A549 (cell line): ENCODE results near the gene TICAM1. TPM values are rescaled to one million over a fixed set of nuclear protein-coding genes. Genes with fewer than 3 reads are reported as not detected.
"Not testable (repeated sequence)": the region's sequence is repeated elsewhere in the genome, so short reads cannot be mapped to it uniquely, and the experiment has no call there.

Source experiments
- ATAC-seq, 2 experiments: fragments of 200-7000 bp in 1 of 2; fragments of >200 bp in 1 of 2; cut with Nextera tagmentation in 1 of 2; cut with Tn5 transposase in 1 of 2; 3 replicates each; pipeline versions ENCODE4 v1.8.0 to v1.9.1; 2018 to 2020; ENCODE audit warnings: mild to moderate bottlenecking in 1 of 2, moderate library complexity in 1 of 2
- CTCF ChIA-PET: fragments of 300-600 bp; sonication (Branson Sonifier 250); formaldehyde crosslinking; extraction: SDS; loops from one replicate; lab custom pipeline; 2021; ENCODE audit warnings: antibody characterized with exemption, inconsistent platforms; lab: Yijun Ruan, JAX
- POLR2A ChIA-PET: fragments of 350-600 bp; formaldehyde crosslinking; extraction: SDS; loops from one replicate; lab custom pipeline; 2021; ENCODE audit warnings: antibody characterized with exemption, inconsistent platforms; lab: Yijun Ruan, JAX
- DNase-seq, 2 experiments: peaks; one replicate each; pipeline versions ENCODE4 v3.0.0 to v3.0.0-alpha.2; 2011 to 2016; ENCODE audit warnings: low read depth in 1 of 2, low spot score in 1 of 2
- FAIRE-seq: peaks from 2 replicates; lab custom pipeline; 2011; peaks lifted over from hg19 to GRCh38; lab: Jason Lieb, UNC
- H3K27ac ChIP-seq, 2 experiments: fragments of >200 bp; sonication (Bioruptor Twin); formaldehyde crosslinking; 3 replicates each; pipeline ENCODE4 v1.5.1; 2016 to 2017
- H3K4me1 ChIP-seq: fragments of >200 bp; sonication (Bioruptor Twin); formaldehyde crosslinking; 3 replicates; pipeline ENCODE4 v1.6.1; 2016
- H3K4me2 ChIP-seq: fragments of >200 bp; sonication (Bioruptor Twin); formaldehyde crosslinking; 3 replicates; pipeline ENCODE4 v1.6.1; 2016
- H3K4me3 ChIP-seq: fragments of >200 bp; sonication (Bioruptor Twin); formaldehyde crosslinking; 3 replicates; pipeline ENCODE4 v1.5.1; 2016
- H3K9me3 ChIP-seq: fragments of >200 bp; sonication (Bioruptor Twin); formaldehyde crosslinking; 3 replicates; pipeline ENCODE4 v1.6.1; 2016
- EHMT2 ChIP-seq: fragments of 200-600 bp; sonication (generic); IDR thresholded peaks from 2 replicates; pipeline ENCODE4 v1.6.1; 2016; ENCODE audit warnings: antibody characterized with exemption, low read depth, mild to moderate bottlenecking, moderate library complexity
- ELK1 ChIP-seq: fragments of 150-350 bp; IDR thresholded peaks from 2 replicates; pipeline ENCODE4 v1.6.1; 2014; ENCODE audit warnings: low read depth, mild to moderate bottlenecking, low read length
- FOSL2 ChIP-seq, 2 experiments: fragments of 450-650 bp in 1 of 2; fragments of >200 bp in 1 of 2; sonication (Bioruptor Twin) in 1 of 2; formaldehyde crosslinking; IDR thresholded peaks; 2 replicates each; pipeline versions ENCODE4 v1.5.0 to v1.6.1; 2016 to 2020; ENCODE audit warnings: mild to moderate bottlenecking in 1 of 2, moderate library complexity in 1 of 2
- FOXS1 ChIP-seq: fragments of 250-450 bp; sonication (Bioruptor Pico); IDR thresholded peaks from 2 replicates; pipeline ENCODE4 v1.5.0; 2020; ENCODE audit warnings: mild to moderate bottlenecking, moderate library complexity
- HMGXB4 ChIP-seq: fragments of 250-450 bp; sonication (Bioruptor Pico); IDR thresholded peaks from 2 replicates; pipeline ENCODE4 v1.5.0; 2021; ENCODE audit warnings: mild to moderate bottlenecking, moderate library complexity, borderline replicate concordance
- HOXA7 ChIP-seq: fragments of 250-450 bp; sonication (Bioruptor Pico); IDR thresholded peaks from 2 replicates; pipeline ENCODE4 v1.5.0; 2020; ENCODE audit warnings: mild to moderate bottlenecking, moderate library complexity
- HOXB5 ChIP-seq: fragments of 250-450 bp; sonication (Bioruptor Pico); IDR thresholded peaks from 2 replicates; pipeline ENCODE4 v1.5.0; 2020; ENCODE audit warnings: mild to moderate bottlenecking, moderate library complexity
- KDM1A ChIP-seq: fragments of 200-600 bp; sonication (generic); IDR thresholded peaks from 2 replicates; pipeline ENCODE4 v1.6.1; 2016; ENCODE audit warnings: low read depth, mild to moderate bottlenecking
- MAZ ChIP-seq: fragments of 150-350 bp; IDR thresholded peaks from 2 replicates; pipeline ENCODE4 v1.6.1; 2014; ENCODE audit warnings: antibody characterized with exemption, low read depth, low read length, borderline replicate concordance
- POLR2AphosphoS2 ChIP-seq: conservative IDR thresholded peaks from 2 replicates; pipeline ENCODE4 v1.6.1; 2012; ENCODE audit warnings: low read length, improper control_type of control experiment, inconsistent platforms
- RARB ChIP-seq: fragments of 250-450 bp; sonication (Bioruptor Pico); IDR thresholded peaks from 2 replicates; pipeline ENCODE4 v1.8.0; 2021; ENCODE audit warnings: mild to moderate bottlenecking, moderate library complexity
- REST ChIP-seq: fragments of 200-600 bp; sonication (generic); IDR thresholded peaks from 2 replicates; pipeline ENCODE4 v1.6.1; 2016; ENCODE audit warnings: antibody characterized with exemption, mild to moderate bottlenecking, moderate library complexity
- RFX5 ChIP-seq: fragments of 450-650 bp; IDR thresholded peaks from 2 replicates; pipeline ENCODE4 v1.7.1; 2014; ENCODE audit warnings: antibody characterized with exemption, mild to moderate bottlenecking, moderate library complexity
- SMC3 ChIP-seq: fragments of >200 bp; sonication (Bioruptor Twin); formaldehyde crosslinking; IDR thresholded peaks from 3 replicates; pipeline ENCODE4 v1.6.1; 2018; ENCODE audit warnings: inconsistent platforms
- SREBF2 ChIP-seq: fragments of 450-650 bp; IDR thresholded peaks from 2 replicates; pipeline ENCODE4 v1.6.1; 2014; ENCODE audit warnings: mild to moderate bottlenecking, moderate library complexity
- USF2 ChIP-seq: fragments of 450-650 bp; IDR thresholded peaks from 2 replicates; pipeline ENCODE4 v1.6.1; 2014; ENCODE audit warnings: antibody characterized with exemption
- ZC3H11A ChIP-seq: fragments of 450-650 bp; IDR thresholded peaks from 2 replicates; pipeline ENCODE4 v1.6.1; 2014; ENCODE audit warnings: antibody characterized with exemption, mild to moderate bottlenecking
- ZFP36 ChIP-seq: fragments of 450-650 bp; IDR thresholded peaks from 2 replicates; pipeline ENCODE4 v1.6.1; 2014; ENCODE audit warnings: borderline replicate concordance; ENCODE audit not compliant: partially characterized antibody
- ZNF302 ChIP-seq: fragments of 250-450 bp; sonication (Bioruptor Pico); IDR thresholded peaks from 2 replicates; pipeline ENCODE4 v1.9.0; 2021; ENCODE audit warnings: inconsistent platforms, mild to moderate bottlenecking, moderate library complexity
- WGBS: methylation state at CpG from one replicate; pipeline ENCODE4 v1.1.6; 2017; ENCODE audit errors: missing lambda C conversion rate; 5-methylcytosine and 5-hydroxymethylcytosine counted together
- polyA plus RNA-seq, 4 experiments: library from polyadenylated mRNA; depleted of rRNA in 3 of 4; stranded (reverse); fragments of >200 nt; fragmentation: RNase III in 1 of 4; extraction: RNeasy Plus Mini Kit Qiagen cat#74134 plus additional on column Dnase treatment in 1 of 4; gene quantifications; 2 replicates in 3 of 4; 3 replicates in 1 of 4; pipeline ENCODE4 v1.2.3, GENCODE V29; 2011 to 2017
- TF ChIP-seq, protein P1 (sequence below): IDR thresholded peaks from 2 replicates; pipeline ENCODE4 v1.6.1; 2012

The TICAM1 gene
- polyA plus RNA-seq, 2 of the 4 experiments (the other 2 are of a cell fraction), result 0.78 to 4.0 TPM

- WGBS, result 73% methylated on average over 6 of the region's 6 CpGs
- Histone ChIP-seq H3K9me3 (no peaks in the 10 kb centered on the region), H3K4me1 (no peaks in the 10 kb centered on the region), H3K27ac (no peak overlapping the region), H3K4me2 (no peak overlapping the region), H3K4me3 (no peak overlapping the region)
- TF ChIP-seq ELK1 (no peak), HMGXB4 (CRISPR knock-in tag) (no peak), EHMT2 (no peak), ZC3H11A (no peak), HOXA7 (CRISPR knock-in tag) (no peak), FOSL2 (IDR thresholded peaks at IDR 0.05) (no peak), FOSL2 (CRISPR knock-in tag; IDR thresholded peaks at IDR 0.05) (no peak), SREBF2 (no peak), RARB (no peak), USF2 (no peak), MAZ (no peak), KDM1A (no peak), RFX5 (no peak), POLR2AphosphoS2 (no peak), FOXS1 (CRISPR knock-in tag) (no peak), ZFP36 (no peak), HOXB5 (CRISPR knock-in tag) (no peak), SMC3 (no peak), REST (no peak), ZNF302 (CRISPR knock-in tag) (no peak)
- TF ChIP-seq, protein P1, sequence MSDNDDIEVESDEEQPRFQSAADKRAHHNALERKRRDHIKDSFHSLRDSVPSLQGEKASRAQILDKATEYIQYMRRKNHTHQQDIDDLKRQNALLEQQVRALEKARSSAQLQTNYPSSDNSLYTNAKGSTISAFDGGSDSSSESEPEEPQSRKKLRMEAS, result no peak
- FAIRE-seq (no peak), ATAC-seq (no peak), DNase-seq (no peak)
- ChIA-PET CTCF (interaction anchor here (0.7 to 6.3 kb wide), 7 partner anchors 11 to 88 kb away, joined by 3 to 26 read pairs (median 4); partner anchors contain the start of gene PLIN3), POLR2A (no interaction called here)
These were observed 7.9 kb downstream of the TICAM1 start for GRCh38 chr19:4823577-4823976.

DNA sequence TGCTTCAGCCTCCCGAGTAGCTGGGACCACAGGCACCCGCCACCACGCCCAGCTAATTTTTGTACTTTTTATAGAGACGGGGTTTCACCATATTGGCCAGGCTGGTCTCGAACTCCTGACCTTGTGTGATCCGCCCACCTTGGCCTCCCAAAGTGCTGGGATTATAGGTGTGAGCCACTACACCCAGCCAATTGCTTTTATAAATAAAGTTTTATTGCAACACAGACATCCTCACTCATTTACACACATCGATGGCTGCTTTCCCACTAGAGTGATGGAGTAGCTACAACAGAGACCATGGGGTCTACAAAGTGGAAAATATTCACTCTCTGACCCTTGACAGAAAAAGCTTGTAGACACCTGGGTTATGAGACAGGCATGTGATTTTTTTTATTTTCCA is 9.2 kb downstream of the TICAM1 start:
- H3K9me3 ChIP-seq, FAIRE-seq, H3K4me1 ChIP-seq, POLR2A ChIA-PET, H3K27ac ChIP-seq, DNase-seq, H3K4me3 ChIP-seq, ATAC-seq, H3K4me2 ChIP-seq: not testable (repeated sequence)
- CTCF ChIA-PET, result interaction anchor here (1.5 to 6.3 kb wide), 4 partner anchors 10 to 90 kb away, joined by 4 to 26 read pairs (median 6); no protein-coding TSS in a partner anchor
- WGBS, result 92% methylated on average over 7 of the region's 7 CpGs
